NOMO-1 (cell line): ENCODE measurements around the gene TRMO.
"Not testable (repeated sequence)": the region's sequence is repeated elsewhere in the genome, so short reads cannot be mapped to it uniquely, and the experiment has no call there.

Experiments
- DNase-seq, 2 experiments: peaks; one replicate each; lab custom pipeline; 2025; ENCODE audit not compliant: unreplicated experiment in 2 of 2; lab: John Stamatoyannopoulos, UW

The TRMO gene, protein sequence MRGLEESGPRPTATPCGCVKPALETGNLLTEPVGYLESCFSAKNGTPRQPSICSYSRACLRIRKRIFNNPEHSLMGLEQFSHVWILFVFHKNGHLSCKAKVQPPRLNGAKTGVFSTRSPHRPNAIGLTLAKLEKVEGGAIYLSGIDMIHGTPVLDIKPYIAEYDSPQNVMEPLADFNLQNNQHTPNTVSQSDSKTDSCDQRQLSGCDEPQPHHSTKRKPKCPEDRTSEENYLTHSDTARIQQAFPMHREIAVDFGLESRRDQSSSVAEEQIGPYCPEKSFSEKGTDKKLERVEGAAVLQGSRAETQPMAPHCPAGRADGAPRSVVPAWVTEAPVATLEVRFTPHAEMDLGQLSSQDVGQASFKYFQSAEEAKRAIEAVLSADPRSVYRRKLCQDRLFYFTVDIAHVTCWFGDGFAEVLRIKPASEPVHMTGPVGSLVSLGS

DNA sequence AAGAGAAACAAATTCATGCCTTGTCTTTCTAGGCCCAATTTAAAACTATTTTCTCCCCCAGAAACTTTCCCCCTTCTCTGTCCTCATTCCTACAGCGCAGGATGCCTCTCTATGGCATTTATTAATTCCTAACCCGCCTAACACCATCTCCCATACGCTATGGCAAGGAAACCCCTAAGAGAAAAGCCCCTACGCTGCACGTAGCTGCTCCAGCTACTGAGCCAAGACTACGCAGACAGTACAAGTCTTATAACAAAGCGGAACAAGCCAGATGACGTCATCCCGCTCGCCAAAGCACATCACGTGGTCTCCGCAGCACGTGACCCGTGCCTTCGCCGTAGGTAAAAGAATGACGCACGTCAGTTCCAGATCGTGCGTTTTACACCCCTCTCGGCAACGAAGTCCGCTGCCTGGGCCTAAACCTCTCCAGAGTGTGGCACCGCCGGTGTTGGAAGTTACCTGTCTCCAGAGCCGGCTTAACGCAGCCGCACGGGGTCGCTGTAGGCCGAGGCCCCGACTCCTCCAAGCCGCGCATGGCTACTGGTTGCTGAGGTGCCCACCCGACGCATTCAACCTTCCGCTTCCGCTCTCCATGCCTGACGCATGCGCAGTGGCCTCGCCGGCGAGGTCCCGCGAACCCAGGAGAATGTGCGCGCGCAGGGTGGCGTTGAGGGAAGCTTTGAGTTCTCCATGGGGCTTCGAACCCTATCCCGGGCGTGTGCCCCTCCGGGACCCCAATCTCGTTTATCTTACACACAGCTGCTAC is at the start of gene TRMO:
Gene TRMO, minus strand, starts transcription at position 542 of the 766 bp plus-strand sequence. Its CDS starts 7 bp downstream, at position 535.
- peak; percentile 95 for DNase-seq

DNA sequence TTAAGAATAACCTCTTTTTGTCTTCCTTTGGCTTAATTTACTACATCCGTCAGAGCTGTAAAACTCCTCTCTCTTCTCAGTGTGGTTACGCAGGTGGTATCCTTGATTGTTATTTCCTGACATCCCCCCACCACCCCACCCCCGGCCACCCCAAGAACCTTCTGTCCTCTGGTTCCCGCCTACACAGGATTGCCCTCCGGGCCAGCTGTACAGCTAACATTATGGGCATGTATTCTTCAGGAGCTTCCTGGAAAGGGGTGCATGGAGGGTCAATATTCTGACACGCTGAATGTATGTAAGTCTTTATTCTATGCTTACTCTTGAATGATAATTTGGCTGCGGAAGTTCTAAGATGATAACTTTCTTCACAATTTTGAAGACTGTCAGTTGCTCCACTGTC is 47.9 kb upstream of the TRMO start:
- DNase-seq = no peak

GRCh38 chr9:97969014-97969413 is 46.7 kb upstream of the TRMO start:
- DNase-seq = no peak

GRCh38 chr9:97966493-97966892 is 44.2 kb upstream of the TRMO start:
- DNase-seq = peak in 1 of 2 experiments; percentile 29

GRCh38 chr9:97964901-97965300 is 42.6 kb upstream of the TRMO start:
- DNase-seq = no peak

DNA sequence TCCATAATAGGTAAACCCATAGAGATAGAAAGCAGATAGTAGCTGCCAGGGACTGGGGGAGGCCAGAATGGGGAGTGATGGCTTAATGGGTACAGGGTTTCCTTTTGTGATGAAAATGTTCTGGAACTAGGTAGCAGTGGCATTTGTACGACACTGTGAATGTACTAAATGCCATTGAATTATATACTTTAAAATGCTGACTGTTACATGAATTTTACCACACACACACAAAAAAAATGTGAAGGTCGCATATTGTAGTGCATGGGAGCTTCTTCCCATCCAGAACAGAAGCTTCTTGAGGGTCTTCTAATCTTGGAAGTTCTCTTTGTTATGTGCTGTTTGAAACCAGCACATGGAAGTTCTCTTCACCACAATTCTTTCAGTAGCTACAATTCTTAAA is 40.9 kb upstream of the TRMO start:
- DNase-seq = no peak

DNA sequence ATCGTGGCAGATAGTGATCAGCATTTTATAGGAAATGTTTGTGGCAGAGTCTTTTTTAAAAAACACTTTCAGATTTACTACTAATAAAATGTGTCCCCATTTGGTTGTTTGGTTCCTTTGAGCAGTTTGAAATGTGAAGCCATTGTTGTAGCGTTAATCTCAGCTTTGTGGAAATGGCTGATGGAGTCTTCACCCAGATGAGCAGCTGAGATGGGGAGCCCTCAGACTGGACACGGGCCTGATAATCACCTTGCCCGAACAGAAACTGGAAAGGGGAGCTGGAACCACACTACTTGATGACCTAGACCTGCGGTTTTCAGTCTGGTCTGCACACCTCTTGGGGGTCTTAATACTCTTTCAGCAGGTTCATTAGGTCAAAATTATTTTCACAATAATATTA is 40.3 kb upstream of the TRMO start:
- DNase-seq = no peak

DNA sequence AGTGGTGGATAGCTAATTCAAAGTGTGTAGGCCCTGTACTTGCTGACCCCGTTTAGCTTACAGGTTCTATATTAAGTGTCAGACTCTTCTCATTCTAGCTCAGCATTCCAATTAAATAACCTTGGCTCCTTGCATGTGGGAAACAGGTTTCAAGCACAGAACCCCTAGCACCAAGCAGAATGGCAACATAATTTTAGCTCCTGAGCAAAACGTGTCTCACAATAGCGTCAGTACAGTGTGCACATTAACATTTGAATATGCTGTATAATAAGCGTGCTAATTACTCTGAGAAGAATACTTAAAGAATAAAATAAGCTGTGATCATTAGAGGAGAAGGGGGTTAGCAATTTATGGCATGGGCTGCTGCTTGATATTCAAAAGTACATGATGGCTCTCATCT is 39.8 kb upstream of the TRMO start:
- no peak for DNase-seq

- no peak for DNase-seq
These were observed 39.1 kb upstream of the TRMO start for GRCh38 chr9:97961361-97961760.

DNA sequence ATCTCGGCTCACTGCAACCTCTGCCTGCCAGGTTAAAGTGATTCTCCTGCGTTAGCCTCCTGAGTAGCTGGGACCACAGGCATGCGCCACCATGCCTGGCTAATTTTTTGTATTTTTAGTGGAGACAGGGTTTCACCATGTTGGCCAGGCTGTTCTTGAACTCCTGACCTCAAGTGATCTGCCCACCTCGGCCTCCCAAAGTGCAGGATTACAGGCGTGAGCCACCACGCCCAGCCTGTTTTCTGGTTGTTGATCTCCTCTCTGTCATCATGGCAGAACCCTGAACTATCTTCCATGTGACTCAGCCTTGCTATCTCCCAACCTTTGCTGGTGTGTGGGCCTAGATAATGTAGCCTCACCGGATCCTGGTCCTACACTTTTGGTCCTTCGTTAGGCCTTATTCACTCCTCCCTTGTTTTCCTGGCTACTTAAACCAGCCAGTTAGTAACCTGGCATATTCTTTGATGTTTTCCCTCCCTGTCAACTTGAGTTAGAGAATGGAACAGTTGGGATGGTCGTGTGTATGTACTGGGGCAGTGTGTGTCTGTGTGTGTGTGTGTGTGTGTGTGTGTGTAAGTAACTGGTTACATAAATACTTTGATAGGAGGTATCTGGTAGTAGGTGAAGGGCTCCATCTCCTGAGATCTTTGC is 38.5 kb upstream of the TRMO start:
- not testable (repeated sequence) for DNase-seq

- DNase-seq = no peak
These were observed 37.3 kb upstream of the TRMO start for GRCh38 chr9:97959585-97959984.

DNA sequence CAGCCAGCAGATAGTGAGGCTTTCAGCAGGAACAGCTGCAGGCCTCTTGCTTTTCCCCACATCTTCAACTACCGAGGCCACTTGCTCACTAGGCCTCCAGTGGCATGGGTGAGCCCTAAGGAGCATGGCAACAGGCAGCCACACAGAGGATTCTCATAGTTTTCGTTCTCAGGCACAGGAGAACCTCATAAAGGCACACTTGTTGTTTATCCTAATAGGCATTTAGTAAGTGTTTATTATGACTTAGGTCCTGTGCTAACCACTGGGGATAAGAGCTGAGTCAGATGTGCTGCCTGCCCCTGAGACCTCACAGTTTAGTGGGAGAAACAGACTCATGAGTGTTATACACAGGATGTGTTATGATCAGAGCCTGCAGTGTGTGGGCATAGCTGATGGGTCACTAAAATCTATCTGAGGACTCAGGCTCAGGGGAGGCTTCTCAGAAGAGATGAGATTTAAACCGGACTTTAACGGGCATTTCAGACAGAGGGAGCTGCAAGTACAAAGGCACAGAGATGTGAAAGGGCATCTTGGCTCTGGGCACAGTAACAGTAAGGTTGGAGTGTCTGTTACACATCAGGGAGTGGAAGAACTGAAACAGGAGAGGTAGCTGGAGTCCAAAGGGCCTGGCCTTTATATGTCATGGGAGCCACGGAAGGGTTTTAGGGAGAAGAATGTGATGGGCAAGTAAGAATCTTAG is 36.7 kb upstream of the TRMO start:
- no peak for DNase-seq

- DNase-seq = no peak
These were observed 34.0 kb upstream of the TRMO start for GRCh38 chr9:97956331-97956730.

GRCh38 chr9:97954550-97954989 is 32.3 kb upstream of the TRMO start:
- DNase-seq = peak; percentile 27 to 40

DNA sequence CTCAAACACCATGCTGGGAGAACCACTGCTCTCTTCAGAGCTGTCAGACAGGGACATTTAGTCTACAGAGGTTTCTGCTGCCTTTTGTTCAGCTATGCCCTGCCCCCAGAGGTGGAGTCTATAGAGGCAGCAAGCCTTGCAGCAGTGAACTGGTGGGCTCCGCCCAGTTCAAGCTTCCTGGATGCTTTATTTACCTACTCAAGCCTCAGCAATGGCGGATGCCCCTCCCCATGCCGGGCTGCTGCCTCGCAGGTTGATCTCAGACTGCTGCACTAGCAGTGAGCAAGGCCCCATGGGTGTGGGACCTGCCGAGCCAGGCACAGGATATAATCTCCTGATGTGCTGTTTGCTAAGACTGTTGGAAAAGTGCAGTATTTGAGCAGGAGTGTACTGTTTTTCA is 28.6 kb upstream of the TRMO start:
- not testable (repeated sequence) for DNase-seq

GRCh38 chr9:97947094-97947493 is 24.8 kb upstream of the TRMO start:
- DNase-seq = not testable (repeated sequence)

DNA sequence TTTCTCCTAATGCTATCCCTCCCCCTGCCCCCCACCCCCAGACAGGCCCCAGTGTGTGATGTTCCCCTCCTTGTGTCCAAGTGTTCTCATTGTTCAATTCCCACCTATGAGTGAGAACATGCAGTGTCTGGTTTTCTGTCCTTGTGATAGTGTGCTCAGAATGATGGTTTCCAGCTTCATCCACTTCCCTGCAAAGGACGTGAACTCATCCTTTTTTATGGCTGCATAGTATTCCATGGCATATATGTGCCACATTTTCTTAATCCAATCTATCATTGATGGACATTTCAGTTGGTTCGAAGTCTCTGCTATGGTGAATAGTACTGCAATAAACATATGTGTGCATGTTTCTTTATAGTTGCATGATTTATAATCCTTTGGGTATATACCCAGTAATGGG is 23.2 kb upstream of the TRMO start:
- not testable (repeated sequence) for DNase-seq

DNA sequence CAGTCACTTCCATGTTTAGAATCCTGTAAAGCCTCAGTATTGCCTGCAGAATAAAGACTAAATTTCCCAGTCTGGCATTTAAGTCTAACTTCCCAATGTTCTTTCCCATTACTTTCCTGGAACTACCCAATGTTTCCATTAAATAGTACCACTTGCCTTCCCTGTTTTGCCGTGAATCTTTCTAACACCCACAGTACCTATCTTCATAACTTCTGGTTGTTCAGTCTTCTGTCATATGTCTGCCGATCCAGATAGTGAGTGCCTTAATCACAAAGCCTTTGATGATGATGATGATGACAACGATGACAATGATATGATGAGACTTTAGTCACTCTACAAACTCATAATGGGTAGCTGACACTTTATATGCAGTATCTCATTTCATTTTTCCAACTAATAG is 22.3 kb upstream of the TRMO start:
- no peak for DNase-seq

- DNase-seq = peak in 1 of 2 experiments; percentile 38
These were observed 21.1 kb upstream of the TRMO start for GRCh38 chr9:97943308-97943855.

DNA sequence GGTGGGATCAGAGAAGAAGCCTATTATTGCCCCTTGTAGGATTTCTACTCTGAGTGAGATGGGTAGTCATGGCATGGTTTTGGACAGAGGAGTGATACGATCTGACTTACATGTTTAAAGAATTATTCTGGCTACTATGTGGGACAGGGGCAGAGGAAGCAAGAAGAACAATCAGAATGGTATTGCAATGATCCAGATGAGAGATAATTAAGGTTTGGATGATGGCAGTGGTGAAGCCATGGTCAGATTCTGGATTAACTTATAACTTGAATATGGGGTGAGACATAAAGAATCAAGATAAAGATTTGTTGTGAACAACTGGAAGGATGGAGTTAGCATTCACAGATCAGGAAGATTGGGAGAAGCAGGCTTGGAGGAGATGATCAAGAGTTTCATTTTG is 19.0 kb upstream of the TRMO start:
- DNase-seq = no peak
